SK-N-SH (cell line): ENCODE results near the gene KBTBD13.
"Not testable (repeated sequence)": the region's sequence is repeated elsewhere in the genome, so short reads cannot be mapped to it uniquely, and the experiment has no call there.

Experiments
- FOXM1 ChIP-seq: IDR thresholded peaks from 2 replicates; pipeline ENCODE4 v1.4.0; 2012; ENCODE audit warnings: low read depth, mild to moderate bottlenecking
- MXI1 ChIP-seq: IDR thresholded peaks from 2 replicates; pipeline ENCODE4 v1.6.1; 2012; ENCODE audit warnings: mild to moderate bottlenecking, low read depth, low read length, improper control_type of control experiment
- TF ChIP-seq, protein P1 (sequence below): IDR thresholded peaks from 2 replicates; pipeline ENCODE4 v1.6.1; 2012; ENCODE audit warnings: mild to moderate bottlenecking, low read depth, low read length, moderate library complexity
- TF ChIP-seq, protein P2 (sequence below): IDR thresholded peaks from 2 replicates; pipeline ENCODE4 v1.4.0; 2012; ENCODE audit warnings: low read depth
- TF ChIP-seq, protein P3 (sequence below): fragments of 200-600 bp; sonication (generic); IDR thresholded peaks from 2 replicates; pipeline ENCODE4 v1.6.1; 2017; ENCODE audit warnings: antibody characterized with exemption, mild to moderate bottlenecking, moderate library complexity

DNA sequence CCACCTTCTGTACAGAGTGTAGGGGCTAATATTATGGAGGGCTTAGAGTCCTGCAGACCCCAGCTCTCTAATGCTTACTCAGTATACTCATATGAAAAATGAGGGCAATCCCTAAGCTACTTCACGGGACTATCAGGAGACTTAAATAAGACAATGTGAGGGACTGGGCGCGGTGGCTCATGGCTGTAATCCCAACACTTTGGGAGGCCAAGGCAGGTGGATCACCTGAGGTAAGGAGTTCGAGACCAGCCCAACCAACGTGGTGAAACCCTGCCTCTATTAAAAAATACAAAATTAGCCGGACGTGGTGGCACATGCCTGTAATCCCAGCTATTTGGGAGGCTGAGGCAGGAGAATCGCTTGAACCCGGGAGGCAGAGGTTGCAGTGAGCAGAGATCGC is 23.3 kb downstream of the KBTBD13 start:
- not testable (repeated sequence) for TF ChIP-seq MXI1, FOXM1
- TF ChIP-seq, protein P1, sequence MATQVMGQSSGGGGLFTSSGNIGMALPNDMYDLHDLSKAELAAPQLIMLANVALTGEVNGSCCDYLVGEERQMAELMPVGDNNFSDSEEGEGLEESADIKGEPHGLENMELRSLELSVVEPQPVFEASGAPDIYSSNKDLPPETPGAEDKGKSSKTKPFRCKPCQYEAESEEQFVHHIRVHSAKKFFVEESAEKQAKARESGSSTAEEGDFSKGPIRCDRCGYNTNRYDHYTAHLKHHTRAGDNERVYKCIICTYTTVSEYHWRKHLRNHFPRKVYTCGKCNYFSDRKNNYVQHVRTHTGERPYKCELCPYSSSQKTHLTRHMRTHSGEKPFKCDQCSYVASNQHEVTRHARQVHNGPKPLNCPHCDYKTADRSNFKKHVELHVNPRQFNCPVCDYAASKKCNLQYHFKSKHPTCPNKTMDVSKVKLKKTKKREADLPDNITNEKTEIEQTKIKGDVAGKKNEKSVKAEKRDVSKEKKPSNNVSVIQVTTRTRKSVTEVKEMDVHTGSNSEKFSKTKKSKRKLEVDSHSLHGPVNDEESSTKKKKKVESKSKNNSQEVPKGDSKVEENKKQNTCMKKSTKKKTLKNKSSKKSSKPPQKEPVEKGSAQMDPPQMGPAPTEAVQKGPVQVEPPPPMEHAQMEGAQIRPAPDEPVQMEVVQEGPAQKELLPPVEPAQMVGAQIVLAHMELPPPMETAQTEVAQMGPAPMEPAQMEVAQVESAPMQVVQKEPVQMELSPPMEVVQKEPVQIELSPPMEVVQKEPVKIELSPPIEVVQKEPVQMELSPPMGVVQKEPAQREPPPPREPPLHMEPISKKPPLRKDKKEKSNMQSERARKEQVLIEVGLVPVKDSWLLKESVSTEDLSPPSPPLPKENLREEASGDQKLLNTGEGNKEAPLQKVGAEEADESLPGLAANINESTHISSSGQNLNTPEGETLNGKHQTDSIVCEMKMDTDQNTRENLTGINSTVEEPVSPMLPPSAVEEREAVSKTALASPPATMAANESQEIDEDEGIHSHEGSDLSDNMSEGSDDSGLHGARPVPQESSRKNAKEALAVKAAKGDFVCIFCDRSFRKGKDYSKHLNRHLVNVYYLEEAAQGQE = not testable (repeated sequence)
- TF ChIP-seq, protein P2, sequence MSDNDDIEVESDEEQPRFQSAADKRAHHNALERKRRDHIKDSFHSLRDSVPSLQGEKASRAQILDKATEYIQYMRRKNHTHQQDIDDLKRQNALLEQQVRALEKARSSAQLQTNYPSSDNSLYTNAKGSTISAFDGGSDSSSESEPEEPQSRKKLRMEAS = not testable (repeated sequence)
- TF ChIP-seq, protein P3, sequence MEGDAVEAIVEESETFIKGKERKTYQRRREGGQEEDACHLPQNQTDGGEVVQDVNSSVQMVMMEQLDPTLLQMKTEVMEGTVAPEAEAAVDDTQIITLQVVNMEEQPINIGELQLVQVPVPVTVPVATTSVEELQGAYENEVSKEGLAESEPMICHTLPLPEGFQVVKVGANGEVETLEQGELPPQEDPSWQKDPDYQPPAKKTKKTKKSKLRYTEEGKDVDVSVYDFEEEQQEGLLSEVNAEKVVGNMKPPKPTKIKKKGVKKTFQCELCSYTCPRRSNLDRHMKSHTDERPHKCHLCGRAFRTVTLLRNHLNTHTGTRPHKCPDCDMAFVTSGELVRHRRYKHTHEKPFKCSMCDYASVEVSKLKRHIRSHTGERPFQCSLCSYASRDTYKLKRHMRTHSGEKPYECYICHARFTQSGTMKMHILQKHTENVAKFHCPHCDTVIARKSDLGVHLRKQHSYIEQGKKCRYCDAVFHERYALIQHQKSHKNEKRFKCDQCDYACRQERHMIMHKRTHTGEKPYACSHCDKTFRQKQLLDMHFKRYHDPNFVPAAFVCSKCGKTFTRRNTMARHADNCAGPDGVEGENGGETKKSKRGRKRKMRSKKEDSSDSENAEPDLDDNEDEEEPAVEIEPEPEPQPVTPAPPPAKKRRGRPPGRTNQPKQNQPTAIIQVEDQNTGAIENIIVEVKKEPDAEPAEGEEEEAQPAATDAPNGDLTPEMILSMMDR = not testable (repeated sequence)
